SKM-1 (cell line): ENCODE data around the gene CPNE4.
"Not testable (repeated sequence)": the region's sequence is repeated elsewhere in the genome, so short reads cannot be mapped to it uniquely, and the experiment has no call there.

Experiments used
- DNase-seq: peaks from one replicate; lab custom pipeline; 2025; ENCODE audit not compliant: unreplicated experiment; lab: John Stamatoyannopoulos, UW

The CPNE4 gene

DNA sequence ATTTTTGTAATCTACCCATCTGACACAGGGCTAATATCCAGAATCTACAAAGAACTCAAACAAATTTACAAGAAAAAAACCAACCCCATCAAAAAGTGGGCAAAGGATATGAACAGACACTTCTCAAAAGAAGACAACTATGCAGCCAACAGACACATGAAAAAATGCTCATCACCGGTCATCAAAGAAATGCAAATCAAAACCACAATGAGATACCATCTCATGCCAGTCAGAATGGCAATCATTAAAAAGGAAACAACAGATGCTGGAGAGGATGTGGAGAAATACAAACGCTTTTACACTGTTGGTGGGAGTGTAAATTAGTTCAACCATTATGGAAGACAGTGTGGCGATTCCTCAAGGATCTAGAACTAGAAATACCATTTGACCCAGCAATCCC, 548.3 kb downstream of the CPNE4 start:
- not testable (repeated sequence) for DNase-seq

DNA sequence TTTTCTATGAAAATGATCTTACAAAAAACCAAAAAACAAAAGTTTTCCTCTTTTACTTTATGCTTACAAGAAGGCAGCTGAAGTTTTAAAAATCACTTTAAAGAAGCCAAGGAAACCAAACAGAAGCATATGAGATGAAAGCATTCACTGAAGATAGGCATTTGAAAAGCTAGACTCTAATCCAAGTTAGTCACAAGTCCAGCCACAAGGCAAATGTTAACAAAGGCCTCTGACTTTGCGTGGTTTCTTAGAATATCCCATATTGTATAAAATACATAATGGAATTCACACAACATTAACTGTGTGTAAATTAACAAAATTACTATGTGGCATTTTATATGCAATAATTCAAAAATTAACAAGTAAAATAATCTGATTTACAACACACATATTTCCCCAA, 549.7 kb downstream of the CPNE4 start:
- DNase-seq, result no peak

DNA sequence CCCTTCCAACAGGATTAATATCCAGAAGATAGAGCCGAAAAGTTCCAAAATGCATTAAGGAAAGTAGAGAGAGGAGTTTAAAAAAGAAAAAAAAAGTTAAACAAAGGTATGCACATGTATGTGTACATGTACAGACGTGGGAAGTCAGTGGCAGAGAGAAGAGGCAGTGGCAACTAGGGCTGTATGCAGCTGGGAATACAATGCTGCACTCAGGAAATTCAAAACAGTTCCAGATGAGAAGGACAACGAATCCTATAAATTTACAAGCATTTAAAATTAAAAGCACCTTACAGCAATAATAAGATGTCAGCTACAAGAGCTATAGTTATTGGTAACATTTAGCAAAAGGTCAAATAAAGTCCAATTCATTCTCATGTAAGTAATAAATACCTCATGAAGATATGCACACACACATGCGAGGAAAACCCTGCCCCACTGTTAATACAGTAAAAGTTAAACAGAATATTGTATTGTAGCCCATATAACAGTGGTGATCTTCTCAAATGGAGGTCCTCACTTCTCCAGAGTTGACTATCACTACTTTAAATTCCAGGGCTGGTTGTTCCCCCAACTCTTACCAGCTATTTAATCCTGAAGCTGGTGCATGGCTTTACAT, 550.2 kb downstream of the CPNE4 start:
- DNase-seq, result no peak
